GM12873 (cell line): ENCODE results near the gene DRP2.

Experiments used
- CTCF ChIP-seq: IDR thresholded peaks from 2 replicates; pipeline ENCODE4 v1.5.1; 2012; ENCODE audit warnings: low read depth, mild to moderate bottlenecking, moderate library complexity, low read length, control low read depth; ENCODE audit not compliant: insufficient read depth; ENCODE audit errors: missing control alignments

Gene DRP2

GRCh38 chrX:101219116-101219863 is at the start of gene DRP2:
DRP2 (plus strand) TSS chrX:101219786; CDS start chrX:101231648, 11,862 bp downstream.
- no peak for TF ChIP-seq CTCF

- no peak for TF ChIP-seq CTCF
These were observed 47.6 kb upstream of the DRP2 start for GRCh38 chrX:101171883-101172400.

GRCh38 chrX:101176439-101176838 is 43.1 kb upstream of the DRP2 start:
- TF ChIP-seq CTCF = no peak

- no peak for TF ChIP-seq CTCF
These were observed 28.9 kb upstream of the DRP2 start for GRCh38 chrX:101190736-101191135.

GRCh38 chrX:101191217-101191750 is 28.3 kb upstream of the DRP2 start:
- TF ChIP-seq CTCF = no peak

GRCh38 chrX:101195442-101196173 is 24.0 kb upstream of the DRP2 start:
- TF ChIP-seq CTCF = no peak

GRCh38 chrX:101203761-101204351 is 15.7 kb upstream of the DRP2 start:
- TF ChIP-seq CTCF = no peak
